Type B pancreatic cell (in vitro differentiated cells): ENCODE measurements around the gene HDAC9. TPM values are rescaled to one million over a fixed set of nuclear protein-coding genes. Genes with fewer than 3 reads are reported as not detected.

Experiments
- DNase-seq: peaks from one replicate; pipeline ENCODE4 v3.0.0; 2021; ENCODE audit warnings: mixed read lengths; ENCODE audit not compliant: unreplicated experiment; ENCODE audit errors: extremely low spot score
- H3K27ac Mint-ChIP-seq: 2 replicates; pipeline ENCODE4 v1.8.0; 2021; ENCODE audit warnings: mild to moderate bottlenecking, mixed read lengths
- H3K27me3 Mint-ChIP-seq: 2 replicates; pipeline ENCODE4 v1.8.0; 2021; ENCODE audit warnings: mixed read lengths
- H3K36me3 Mint-ChIP-seq: 2 replicates; pipeline ENCODE4 v1.8.0; 2021; ENCODE audit warnings: mixed read lengths
- H3K4me1 Mint-ChIP-seq: one replicate; pipeline ENCODE4 v1.8.0; 2021; ENCODE audit warnings: mixed read lengths; ENCODE audit not compliant: unreplicated experiment
- H3K4me3 Mint-ChIP-seq: 2 replicates; pipeline ENCODE4 v1.8.0; 2021; ENCODE audit warnings: mild to moderate bottlenecking, mixed read lengths
- H3K9me3 Mint-ChIP-seq: 2 replicates; pipeline ENCODE4 v1.8.0; 2021; ENCODE audit warnings: mixed read lengths
- total RNA-seq: library from RNA; stranded (reverse); gene quantifications from 2 replicates; pipeline ENCODE4 v1.2.1, GENCODE V29; 2021; ENCODE audit warnings: low replicate concordance
- TF ChIP-seq, protein P1 (sequence below): fragments of 200-600 bp; sonication (generic); conservative IDR thresholded peaks from 2 replicates; pipeline ENCODE4 v1.5.0; 2021; ENCODE audit warnings: antibody characterized with exemption, mild to moderate bottlenecking

Gene HDAC9
- total RNA-seq, 1 donor from 2014 or later = 6.8 TPM

DNA sequence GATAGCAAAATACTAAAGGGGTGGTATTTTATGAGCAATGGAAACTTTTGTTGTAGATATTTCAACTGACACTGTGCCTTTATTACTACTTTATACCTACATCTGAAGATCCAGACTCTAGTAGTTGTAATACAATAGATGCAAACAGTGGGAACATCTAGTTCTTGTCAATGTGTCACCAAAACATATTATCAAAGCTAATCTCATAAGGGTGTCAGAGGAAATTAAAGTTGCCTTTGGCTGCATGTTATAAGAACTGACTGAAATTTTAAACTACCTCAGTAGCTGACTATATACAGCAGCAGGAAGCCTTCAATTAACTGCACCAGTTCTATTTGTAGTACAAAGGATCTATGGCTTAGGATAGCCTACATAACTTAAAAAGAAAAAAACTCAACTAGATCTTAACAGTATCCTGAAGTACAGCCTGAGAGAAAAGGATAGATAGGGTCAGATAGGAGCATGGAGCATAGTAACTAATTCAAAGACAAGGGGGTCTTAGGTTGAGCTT is 30.9 kb downstream of the HDAC9 start:
- H3K27me3 Mint-ChIP-seq = no peaks in the 10 kb centered on the region
- H3K4me3 Mint-ChIP-seq = no peak overlapping the region
- no peak for DNase-seq
- no peaks in the 10 kb centered on the region for H3K36me3 Mint-ChIP-seq
- no peak overlapping the region for H3K27ac Mint-ChIP-seq
- H3K4me1 Mint-ChIP-seq = peaks cover 5% of the 10 kb centered on the region
- TF ChIP-seq, protein P1, sequence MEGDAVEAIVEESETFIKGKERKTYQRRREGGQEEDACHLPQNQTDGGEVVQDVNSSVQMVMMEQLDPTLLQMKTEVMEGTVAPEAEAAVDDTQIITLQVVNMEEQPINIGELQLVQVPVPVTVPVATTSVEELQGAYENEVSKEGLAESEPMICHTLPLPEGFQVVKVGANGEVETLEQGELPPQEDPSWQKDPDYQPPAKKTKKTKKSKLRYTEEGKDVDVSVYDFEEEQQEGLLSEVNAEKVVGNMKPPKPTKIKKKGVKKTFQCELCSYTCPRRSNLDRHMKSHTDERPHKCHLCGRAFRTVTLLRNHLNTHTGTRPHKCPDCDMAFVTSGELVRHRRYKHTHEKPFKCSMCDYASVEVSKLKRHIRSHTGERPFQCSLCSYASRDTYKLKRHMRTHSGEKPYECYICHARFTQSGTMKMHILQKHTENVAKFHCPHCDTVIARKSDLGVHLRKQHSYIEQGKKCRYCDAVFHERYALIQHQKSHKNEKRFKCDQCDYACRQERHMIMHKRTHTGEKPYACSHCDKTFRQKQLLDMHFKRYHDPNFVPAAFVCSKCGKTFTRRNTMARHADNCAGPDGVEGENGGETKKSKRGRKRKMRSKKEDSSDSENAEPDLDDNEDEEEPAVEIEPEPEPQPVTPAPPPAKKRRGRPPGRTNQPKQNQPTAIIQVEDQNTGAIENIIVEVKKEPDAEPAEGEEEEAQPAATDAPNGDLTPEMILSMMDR = no peak
- no peaks in the 10 kb centered on the region for H3K9me3 Mint-ChIP-seq

DNA sequence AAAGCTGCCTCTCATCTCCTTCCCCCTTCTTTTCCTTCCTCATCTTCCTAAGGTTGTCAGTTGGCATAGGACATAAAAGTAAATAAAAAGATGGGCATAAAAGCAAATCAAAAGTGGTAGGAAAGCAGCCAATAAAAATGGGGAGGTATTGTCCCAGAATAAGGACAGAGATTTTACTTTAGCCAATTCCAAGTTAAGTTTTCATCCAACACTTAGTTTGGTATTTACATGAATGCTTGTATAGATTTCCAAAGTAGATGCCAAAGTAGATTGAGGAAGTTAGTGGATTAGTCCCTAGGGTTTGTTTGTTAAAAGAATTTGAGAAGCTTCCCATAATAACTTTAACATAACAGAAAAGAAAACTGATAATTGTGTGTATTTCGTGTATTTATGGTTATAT is 33.7 kb downstream of the HDAC9 start:
- Mint-ChIP-seq H3K4me3 (no peak overlapping the region), H3K4me1 (peaks cover 5% of the 10 kb centered on the region), H3K36me3 (no peaks in the 10 kb centered on the region), H3K27me3 (no peaks in the 10 kb centered on the region), H3K9me3 (no peaks in the 10 kb centered on the region), H3K27ac (no peak overlapping the region)
- no peak for DNase-seq
- TF ChIP-seq, protein P1 = no peak

DNA sequence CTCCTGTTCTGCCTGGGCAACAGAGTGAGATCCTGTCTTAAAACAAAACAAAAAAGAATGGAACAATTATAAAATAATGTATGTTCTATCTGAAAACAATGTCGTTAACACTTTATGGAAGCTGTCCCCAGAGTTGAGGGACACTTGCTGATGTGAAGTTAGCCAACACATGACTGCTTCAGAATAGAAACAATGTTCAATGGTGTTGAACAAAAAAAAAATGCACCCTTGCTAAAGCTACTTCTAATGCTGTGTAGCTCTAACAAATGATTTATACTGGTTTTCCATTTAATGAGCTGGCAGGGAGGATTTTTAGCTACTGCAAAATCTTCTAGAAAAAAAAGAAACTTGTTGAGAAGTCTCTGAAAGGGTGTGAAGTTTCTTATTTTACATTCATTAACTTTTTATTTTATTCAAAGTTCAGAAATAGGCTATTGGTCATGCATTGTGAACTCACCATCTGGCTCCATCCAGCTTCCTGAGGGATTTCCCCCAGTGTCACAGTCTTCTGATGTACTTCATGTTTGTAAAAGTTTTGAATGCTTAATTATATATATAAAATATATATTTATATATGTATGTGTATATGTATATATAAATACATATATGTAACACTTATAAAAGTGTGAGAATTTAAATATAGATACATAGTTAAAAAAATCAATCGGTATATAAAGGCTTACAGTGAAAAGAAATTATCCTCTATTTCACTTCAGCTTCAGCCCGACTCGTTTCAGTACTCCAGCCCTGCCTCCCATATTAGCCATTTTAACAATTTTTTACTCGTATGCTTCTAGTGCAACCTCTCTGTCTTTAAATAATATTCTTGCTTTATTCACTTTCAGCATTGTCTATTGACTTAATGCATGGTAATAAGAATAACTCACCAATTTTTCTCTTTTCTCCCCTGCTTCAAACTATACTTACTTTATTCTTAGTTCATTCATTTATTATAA is 35.0 kb downstream of the HDAC9 start:
- Mint-ChIP-seq H3K36me3 (no peaks in the 10 kb centered on the region), H3K9me3 (no peaks in the 10 kb centered on the region), H3K4me1 (peaks cover 5% of the 10 kb centered on the region), H3K27ac (no peak overlapping the region), H3K27me3 (no peaks in the 10 kb centered on the region), H3K4me3 (no peak overlapping the region)
- no peak for DNase-seq
- TF ChIP-seq, protein P1 = no peak

DNA sequence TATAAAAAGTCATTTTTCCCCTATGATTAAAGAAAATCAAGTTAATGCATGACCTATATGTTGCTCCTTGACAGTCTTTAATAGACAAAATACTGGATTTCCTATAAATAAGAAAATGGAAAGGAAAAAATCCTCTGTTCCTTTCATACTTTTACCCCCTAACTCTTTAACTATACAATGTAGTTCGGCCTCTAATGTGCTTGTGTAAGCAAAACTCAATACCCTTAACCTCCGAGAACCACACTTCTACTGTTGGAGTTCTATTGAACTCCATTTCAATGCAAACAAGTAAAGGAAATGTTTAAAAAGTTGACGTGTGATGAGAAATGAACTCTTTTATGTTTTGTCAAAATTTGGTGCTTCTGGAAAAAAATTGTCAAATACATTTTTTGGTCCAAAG is 36.0 kb downstream of the HDAC9 start:
- Mint-ChIP-seq H3K36me3 (no peaks in the 10 kb centered on the region), H3K4me3 (no peak overlapping the region), H3K4me1 (peaks cover 3% of the 10 kb centered on the region), H3K27me3 (no peaks in the 10 kb centered on the region), H3K27ac (no peak overlapping the region), H3K9me3 (no peaks in the 10 kb centered on the region)
- no peak for DNase-seq
- TF ChIP-seq, protein P1 = no peak

DNA sequence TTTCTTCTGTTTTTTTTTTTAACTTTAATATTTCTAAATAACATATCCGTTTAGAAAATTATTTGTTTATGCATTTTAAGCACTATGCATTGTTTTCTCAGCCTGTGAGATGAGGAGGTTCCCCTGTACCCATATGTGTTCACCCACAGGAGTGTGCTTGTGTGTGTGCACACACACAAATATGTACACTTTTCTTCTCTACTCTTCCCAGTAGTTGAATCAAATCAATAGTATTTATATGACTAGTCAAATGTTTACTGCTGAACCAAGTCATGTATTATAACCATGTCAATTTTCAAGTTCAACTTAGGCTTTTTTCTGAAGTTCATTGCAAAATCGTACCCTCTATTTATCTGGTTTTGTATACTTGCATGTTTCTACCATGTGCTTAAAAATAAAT is 37.3 kb downstream of the HDAC9 start:
- TF ChIP-seq, protein P1 = no peak
- Mint-ChIP-seq H3K27me3 (no peaks in the 10 kb centered on the region), H3K4me1 (no peaks in the 10 kb centered on the region), H3K27ac (no peak overlapping the region), H3K36me3 (no peaks in the 10 kb centered on the region), H3K4me3 (no peak overlapping the region), H3K9me3 (no peaks in the 10 kb centered on the region)
- DNase-seq = no peak
